HG02623 (cell line): Measurements from ENCODE around the gene LAMTOR5.
A peak's percentile ranks its signal among the peaks of the same experiment; 100 is the strongest.

Experiments
- ATAC-seq: cut with Tn5 transposase; IDR thresholded peaks from one replicate; pipeline ENCODE4 v1.9.1; 2021; ENCODE audit warnings: moderate library complexity; ENCODE audit not compliant: unreplicated experiment

The LAMTOR5 gene

DNA sequence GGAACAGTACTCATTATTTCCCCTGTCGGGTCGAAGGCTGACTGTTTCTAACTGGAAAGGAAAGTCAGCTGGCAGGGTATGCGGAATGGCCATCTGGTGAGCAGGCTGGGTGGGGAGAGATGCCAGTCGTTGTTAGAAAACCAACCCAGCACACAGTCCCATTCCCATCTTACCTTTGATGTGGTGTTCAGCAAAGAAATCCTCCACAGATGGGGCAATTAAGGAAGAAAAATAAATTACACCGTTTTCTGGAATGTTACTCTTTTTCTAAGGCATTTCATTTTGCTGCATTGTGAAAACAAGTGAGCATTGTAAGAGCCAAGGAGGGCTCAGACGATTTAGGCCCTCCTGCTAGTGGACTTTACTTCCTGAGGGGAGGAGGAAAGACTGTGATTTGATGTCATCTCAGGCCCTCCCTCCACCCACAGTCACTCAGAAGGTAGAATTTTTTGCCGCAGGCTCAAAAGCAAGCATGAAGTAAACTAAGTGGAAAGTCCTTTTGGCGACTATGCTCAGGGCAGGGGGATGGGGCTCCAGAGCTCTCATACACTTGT lies 16.7 kb downstream of the LAMTOR5 start, which contains the start of gene SLC16A4:
Gene SLC16A4, minus strand, starts transcription at position 335 of the 554 bp plus-strand sequence. CDS start 1,703 bp downstream, outside the sequence.
- ATAC-seq, result no peak

DNA sequence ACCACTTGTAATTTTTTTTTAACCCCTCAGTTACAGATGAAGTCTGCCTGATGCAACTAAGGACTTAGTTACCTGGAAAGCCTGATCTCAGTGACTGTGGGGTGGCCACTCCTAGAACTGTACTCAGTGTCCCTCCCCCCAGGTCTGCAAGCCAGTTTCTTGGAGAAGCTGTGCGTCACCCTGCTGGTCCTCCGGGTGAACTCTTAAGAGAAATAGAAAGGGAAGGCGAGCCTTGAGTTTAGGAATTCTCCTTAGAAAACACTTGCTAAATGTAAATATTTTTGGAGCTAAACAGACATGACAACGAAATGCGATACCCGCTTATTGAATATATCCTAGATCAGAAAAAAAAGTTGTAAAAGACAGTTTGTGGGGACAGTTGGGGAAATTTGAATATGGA lies 17.4 kb downstream of the LAMTOR5 start:
- no peak for ATAC-seq

DNA sequence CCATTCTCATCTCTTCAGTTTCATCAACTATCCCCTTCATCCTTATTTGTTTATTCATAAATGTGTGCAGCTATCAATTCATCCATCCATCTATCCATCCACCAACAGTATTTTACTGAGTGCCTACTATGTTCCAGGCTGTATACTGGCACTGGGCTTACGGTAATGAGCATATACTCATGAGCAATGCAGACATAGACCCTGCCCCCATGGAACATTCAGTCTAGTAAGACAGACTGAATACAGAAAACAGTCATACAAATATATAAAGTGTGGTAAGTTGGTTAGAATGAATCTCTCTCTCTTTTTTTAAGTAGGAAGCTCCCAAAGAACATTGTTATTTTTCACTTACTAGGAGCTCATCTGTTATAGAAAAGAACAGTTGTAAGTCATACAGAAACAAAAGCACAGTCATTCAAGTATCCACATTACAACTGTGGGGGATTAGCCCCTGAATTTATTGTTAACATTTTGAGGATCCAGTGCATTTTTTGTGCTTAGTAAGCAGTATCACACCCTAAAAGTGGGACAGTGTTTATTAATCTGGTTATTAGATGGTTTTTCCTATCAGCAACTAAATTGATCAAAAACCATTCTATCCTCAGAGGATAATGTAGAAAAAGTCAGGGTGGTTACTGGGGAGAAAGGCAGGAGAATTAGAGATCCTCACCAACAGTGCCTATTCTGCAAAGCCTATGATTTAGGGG lies 20.3 kb downstream of the LAMTOR5 start:
- no peak for ATAC-seq

DNA sequence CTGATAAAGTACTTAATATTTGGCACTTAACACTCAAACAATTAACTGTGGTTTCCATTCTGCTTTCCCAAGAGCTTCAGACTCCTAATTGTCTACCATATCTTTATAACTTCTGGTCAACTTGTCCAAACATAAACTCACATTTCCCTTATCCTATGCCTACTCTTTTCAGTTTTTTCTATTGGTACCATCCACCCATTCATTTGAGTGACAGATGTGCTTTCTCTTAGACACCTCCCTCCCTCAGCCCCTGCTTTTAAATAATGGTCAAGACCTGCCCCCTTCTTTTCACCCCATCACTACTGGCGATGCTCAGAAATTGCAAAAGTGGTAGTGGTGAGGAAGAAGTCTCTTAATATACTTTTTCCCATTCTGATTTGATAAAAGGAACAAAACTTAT lies 22.1 kb downstream of the LAMTOR5 start:
- no peak for ATAC-seq

DNA sequence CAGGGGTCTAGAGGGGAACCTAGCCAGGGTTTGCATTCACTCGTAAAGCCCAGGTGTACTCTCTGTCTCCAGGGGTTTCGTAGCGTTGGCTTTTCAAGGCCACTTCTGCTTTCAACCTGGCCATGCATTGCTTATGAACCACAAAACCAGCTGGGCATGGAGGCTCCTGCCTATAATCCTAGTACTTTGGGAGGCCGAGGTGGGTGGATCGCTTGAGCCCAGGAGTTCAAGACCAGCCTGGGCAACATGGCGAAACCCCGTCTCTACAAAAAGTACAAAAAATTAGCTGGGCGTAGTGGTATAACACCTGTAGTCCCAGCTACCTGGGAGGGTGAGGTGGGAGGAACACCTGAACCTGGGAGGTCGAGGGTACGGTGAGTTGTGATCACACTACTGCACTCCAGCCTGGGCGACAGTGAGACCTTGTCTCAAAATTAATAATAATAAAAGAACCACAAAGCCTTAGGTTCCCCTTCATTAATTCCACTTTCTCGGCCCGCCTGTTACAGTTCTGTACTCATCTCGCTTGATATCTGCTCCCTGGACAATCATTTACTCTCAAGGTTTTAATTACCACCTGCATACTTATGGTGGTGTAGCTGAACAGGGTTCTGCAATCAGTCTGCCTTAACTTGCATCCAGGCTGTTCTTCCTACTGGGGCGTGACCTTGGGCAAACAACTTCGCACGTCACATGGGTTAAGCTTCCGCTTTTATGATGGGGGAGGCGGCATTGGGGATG lies 22.7 kb downstream of the LAMTOR5 start:
- peak; percentile 56 for ATAC-seq

DNA sequence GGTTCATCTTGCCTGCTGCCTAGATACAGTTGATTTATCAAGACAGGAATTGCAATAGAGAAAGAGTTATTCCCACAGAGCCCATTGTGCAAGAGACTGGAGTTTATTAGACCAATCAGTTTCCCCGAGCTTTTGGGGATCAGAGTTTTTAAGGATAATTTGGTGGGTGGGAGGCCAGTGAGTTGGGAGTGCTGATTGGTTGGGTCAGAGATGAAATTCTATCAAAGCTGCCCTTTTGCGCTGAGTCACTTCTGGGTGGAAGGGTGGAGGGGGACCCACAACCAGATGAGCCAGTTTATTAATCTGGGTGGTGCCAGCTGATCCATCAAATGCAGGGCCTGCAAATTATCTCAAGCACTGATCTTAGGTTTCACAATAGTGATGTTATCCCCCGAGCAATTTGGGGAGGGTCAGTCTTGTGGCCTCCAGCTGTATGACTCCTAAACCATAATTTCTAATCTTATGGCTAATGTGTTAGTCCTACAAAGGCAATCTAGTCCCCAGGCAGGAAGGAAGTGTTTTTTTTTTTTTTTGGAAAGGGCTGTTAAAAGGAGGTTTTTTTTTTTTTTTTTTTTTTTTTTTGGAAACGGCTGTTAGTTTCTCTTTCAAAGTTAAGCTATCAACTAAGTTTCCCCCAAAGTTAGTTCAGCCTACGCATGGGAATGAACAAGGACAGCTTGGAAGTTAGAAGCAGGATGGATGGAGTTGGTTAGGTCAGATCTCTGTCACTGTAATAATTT lies 24.1 kb downstream of the LAMTOR5 start:
- no peak for ATAC-seq

DNA sequence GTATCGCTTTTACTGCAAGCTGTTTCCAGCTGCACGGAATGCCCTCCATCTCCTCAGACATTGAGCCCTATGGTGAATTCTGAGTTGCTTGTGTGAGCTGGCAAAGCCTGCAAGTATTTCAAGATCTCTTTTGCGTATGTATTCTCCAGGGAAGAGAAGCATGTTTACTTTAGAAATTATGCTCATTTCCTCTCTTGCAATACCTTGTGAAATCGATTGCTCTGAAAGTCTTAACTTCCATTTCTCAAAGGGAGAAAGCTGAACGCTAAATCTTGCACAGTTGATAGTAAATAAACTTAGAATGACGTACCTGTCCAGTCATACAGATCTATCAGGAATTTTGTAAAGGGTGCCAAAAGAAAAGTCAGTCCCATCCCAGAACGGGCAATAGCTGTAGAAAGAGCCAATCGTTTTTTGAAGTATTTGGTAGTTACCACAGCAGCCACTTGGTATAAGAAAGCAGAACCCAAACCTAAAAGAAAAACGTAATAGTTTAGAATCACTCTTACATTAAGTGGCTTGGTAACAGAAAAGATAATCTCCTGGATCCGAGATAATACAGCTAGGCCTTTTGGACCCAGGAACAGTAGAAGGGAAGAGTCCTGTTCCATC lies 26.7 kb downstream of the LAMTOR5 start:
- ATAC-seq, result no peak

DNA sequence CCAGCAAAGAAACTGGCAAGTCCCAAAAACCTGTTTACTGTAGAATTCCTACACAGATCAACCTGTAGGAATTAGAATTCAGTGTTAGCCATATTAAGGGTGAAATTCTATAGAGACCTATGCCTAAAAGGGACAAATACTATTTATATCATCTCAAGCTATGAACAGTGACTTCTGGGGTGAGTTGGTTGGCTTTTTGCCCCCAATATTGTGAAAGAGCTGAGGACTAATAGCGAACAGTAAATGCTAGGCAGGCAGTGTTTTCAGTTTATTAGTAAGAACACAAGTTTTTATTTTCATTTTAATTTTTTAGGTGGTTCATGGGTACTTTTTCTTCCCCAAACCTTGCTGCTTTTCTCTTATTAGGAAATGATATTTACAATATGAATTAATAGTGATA lies 32.0 kb downstream of the LAMTOR5 start:
- ATAC-seq, result no peak

DNA sequence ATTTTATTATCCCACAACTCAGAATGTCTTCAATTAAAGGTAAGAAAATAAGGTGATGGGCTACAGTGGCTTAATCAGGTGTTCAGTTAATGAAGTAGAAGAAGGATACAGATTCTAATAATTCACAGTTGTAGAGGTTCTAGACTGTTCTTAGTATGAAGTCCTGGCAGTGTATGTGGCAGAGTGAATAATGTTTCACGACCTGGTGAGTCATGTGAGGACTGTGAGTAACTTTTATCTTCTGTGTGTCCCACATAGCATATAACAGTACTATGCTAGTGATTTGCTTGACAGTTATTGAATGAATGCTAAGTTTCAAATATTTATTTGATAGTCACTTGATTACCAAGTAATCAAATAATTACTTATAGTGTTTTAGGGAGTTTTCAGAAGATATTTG lies 36.7 kb downstream of the LAMTOR5 start:
- ATAC-seq, result no peak

DNA sequence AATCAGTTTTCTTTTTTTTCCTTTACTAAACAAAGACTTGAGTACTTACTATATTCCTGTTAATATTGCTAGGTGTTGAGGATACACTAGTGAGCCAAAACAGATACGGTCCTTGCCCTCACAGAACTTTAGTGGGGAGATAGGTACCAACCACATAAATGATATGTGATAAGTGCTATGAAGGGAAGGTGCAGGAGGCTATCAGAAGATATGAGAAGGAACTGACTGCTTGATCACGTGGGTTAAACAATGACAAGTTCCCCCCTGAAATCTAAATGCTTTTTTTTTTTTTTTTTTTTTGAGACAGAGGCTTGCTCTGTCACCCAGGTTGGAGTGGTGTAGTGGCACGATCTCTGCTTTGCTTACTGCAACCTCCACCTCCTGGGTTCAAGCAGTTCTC lies 43.3 kb downstream of the LAMTOR5 start:
- no peak for ATAC-seq

DNA sequence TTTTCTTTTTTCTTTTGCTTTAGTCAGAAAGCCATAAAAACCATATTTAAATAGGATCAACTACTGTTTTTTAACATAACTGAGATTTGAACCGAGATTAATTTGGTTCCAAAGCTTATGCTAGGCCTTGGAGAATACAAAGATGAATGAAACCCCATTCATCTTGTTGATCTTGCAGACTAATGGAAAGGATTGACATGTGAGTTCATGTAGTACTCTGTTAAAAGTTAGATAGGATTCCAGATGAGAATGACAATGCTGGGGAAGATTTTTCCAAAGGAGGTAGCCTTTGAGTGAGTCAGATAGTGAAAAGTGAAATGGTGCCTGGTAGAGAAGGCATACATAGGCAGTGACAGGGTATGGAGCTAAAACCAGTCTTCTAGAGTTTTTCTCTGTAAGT lies 45.6 kb downstream of the LAMTOR5 start:
- no peak for ATAC-seq

DNA sequence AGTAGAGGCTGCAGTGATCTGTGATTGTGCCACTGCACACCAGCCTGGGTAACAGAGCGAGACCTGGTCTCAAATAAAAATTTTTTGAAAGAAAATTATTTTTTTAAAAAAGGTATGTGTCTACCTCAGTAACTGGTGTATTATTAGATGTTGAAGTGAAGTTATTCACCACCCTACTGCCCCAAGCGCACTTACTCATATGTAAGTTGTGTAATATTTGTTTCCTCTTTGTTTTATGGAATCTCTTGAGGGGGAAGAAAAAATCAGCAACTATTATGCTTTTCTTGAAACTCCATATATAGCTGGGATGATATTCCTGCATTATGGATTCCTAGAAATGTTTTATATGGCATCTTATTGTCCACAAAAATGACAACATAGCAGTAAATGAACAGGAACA lies 47.1 kb downstream of the LAMTOR5 start:
- no peak for ATAC-seq

DNA sequence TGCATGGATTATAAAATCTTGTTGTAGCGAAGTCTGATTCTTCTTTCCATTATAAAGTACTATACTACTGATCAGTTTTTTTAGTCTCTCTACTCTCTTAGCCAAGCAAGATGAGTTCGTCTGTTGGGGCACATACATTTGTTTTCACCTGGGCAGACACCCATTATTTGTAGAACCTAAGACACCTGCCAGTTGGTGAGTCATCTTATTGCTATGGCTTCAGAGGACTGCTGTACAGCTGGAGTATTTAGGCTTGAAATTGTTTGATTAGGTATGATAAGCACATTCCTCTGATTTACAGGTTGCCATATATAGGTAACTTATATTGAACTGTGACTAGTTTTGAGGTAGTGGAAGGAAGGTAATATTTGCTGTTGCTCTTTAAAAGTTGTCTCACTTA lies 51.1 kb downstream of the LAMTOR5 start:
- no peak for ATAC-seq

DNA sequence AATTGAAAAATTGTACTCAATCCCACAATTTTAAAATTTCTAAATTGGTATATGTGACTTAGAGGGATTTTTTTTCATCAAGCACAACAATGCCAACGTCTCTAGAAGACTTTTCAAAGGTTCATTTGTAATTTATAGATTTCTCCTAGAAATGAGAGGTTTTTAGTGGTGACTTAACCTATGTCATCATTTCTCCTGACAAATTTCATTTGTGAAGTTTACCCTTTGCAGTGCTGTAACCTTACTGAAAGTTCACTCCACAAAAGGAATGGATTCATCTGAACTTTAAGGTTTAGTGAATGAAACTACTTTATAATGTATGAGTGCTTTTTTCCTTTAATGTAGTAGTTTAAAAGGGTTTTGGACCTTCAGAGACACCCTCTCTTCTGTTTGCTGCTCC lies 52.2 kb downstream of the LAMTOR5 start:
- ATAC-seq, result no peak
